Endothelial cell (in vitro differentiated cells): ENCODE data around the gene LIPG. TPM values are rescaled to one million over a fixed set of nuclear protein-coding genes. Genes with fewer than 3 reads are reported as not detected.

ENCODE experiments used
- DNase-seq: peaks from one replicate; pipeline ENCODE4 v3.0.0; 2021; ENCODE audit warnings: low spot score
- H3K27ac Mint-ChIP-seq: one replicate; pipeline ENCODE4 v1.8.0; 2021; ENCODE audit warnings: mixed read lengths, inconsistent platforms; ENCODE audit not compliant: unreplicated experiment
- H3K27me3 Mint-ChIP-seq: one replicate; pipeline ENCODE4 v1.8.0; 2021; ENCODE audit warnings: mild to moderate bottlenecking, moderate library complexity, mixed read lengths, inconsistent platforms; ENCODE audit not compliant: unreplicated experiment
- H3K36me3 Mint-ChIP-seq: one replicate; pipeline ENCODE4 v1.8.0; 2021; ENCODE audit warnings: mild to moderate bottlenecking, low read depth, mixed read lengths, inconsistent platforms; ENCODE audit not compliant: unreplicated experiment
- H3K4me1 Mint-ChIP-seq: one replicate; pipeline ENCODE4 v1.8.0; 2021; ENCODE audit warnings: mild to moderate bottlenecking, mixed read lengths, inconsistent platforms; ENCODE audit not compliant: unreplicated experiment
- H3K4me3 Mint-ChIP-seq: one replicate; pipeline ENCODE4 v1.8.0; 2021; ENCODE audit warnings: mild to moderate bottlenecking, mixed read lengths, inconsistent platforms; ENCODE audit not compliant: unreplicated experiment
- H3K9me3 Mint-ChIP-seq: one replicate; pipeline ENCODE4 v1.8.0; 2021; ENCODE audit warnings: mixed read lengths, inconsistent platforms; ENCODE audit not compliant: unreplicated experiment
- total RNA-seq: library from RNA; stranded (reverse); fragmentation: NEBNext Ultra II Directional; extraction: Animal tissue kit (Norgen Biotek cat#: 25700); gene quantifications from one replicate; pipeline ENCODE4 v1.2.1, GENCODE V29; 2021; ENCODE audit not compliant: unreplicated experiment
- TF ChIP-seq, protein P1 (sequence below): fragments of 200-600 bp; sonication (generic); IDR thresholded peaks from one replicate; pipeline ENCODE4 v1.5.0; 2021; ENCODE audit warnings: antibody characterized with exemption; ENCODE audit not compliant: unreplicated experiment

The LIPG gene
- total RNA-seq, 1 donor from 2014 or later, result 19.6 TPM

DNA sequence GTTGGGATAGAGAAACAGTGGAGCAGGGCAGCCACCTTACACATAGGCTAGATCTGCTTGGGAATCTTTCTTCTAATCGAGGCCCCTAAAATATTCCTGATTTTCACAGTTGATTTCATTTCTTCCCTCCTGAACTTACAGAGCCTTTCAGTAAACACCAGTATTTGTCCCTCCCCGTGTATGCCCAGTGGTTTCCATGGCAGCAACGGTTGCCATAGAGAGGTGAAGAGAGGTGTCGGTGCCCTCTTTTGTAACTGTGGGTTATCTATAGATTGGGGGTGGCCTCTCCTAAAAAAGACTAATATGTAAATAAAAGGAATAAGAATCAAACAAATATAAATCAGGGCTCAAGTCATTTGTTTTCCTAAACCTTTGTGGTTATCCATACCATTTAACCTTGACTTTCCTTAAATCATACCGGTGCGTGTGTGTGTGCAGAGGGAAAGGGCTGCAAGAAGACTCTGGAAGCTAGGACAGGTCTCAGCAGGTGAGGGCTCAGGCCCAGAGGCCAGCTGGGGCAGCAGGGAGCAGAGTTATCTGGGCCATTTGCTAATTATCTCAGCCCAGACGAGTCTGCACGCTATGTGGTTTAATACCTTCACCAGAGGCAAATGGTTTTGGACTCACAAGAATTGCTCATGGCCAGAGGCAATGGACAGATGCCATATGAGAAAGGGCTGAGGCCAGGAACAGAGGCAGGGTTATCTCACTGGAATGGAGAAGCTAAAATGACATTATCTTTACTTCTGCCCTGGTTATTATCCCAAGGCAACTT, 35.5 kb downstream of the LIPG start:
- DNase-seq, result no peak
- Mint-ChIP-seq H3K36me3 (peaks cover 4% of the 10 kb centered on the region), H3K27ac (no peak overlapping the region), H3K4me1 (no peaks in the 10 kb centered on the region), H3K4me3 (no peak overlapping the region), H3K9me3 (no peaks in the 10 kb centered on the region), H3K27me3 (peaks cover 1% of the 10 kb centered on the region)
- TF ChIP-seq, protein P1, sequence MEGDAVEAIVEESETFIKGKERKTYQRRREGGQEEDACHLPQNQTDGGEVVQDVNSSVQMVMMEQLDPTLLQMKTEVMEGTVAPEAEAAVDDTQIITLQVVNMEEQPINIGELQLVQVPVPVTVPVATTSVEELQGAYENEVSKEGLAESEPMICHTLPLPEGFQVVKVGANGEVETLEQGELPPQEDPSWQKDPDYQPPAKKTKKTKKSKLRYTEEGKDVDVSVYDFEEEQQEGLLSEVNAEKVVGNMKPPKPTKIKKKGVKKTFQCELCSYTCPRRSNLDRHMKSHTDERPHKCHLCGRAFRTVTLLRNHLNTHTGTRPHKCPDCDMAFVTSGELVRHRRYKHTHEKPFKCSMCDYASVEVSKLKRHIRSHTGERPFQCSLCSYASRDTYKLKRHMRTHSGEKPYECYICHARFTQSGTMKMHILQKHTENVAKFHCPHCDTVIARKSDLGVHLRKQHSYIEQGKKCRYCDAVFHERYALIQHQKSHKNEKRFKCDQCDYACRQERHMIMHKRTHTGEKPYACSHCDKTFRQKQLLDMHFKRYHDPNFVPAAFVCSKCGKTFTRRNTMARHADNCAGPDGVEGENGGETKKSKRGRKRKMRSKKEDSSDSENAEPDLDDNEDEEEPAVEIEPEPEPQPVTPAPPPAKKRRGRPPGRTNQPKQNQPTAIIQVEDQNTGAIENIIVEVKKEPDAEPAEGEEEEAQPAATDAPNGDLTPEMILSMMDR, result no peak

DNA sequence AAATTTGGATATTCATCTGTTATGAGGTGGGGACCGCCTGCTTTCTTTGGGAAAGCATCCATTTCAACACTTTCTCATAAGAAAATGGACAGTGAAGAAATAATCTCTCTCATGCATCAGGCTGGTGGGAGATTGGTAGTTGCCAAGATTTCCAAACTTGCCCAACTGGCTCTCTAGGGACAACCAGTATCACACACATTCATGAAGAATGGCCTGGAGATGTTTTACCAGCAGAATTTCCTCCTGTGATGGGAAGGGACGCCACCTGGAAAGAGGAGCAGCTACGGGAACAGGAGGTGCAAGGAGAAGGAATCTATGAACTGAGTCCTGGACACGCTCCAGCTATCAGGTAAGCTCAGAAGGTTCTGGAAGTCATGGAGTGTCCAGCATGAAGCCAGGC, 39.4 kb downstream of the LIPG start:
- H3K4me1 Mint-ChIP-seq, result no peaks in the 10 kb centered on the region
- TF ChIP-seq, protein P1, result no peak
- H3K27me3 Mint-ChIP-seq, result peaks cover 1% of the 10 kb centered on the region
- DNase-seq, result no peak
- H3K27ac Mint-ChIP-seq, result no peak overlapping the region
- no peaks in the 10 kb centered on the region for H3K9me3 Mint-ChIP-seq
- peaks cover 12% of the 10 kb centered on the region for H3K36me3 Mint-ChIP-seq
- no peak overlapping the region for H3K4me3 Mint-ChIP-seq

DNA sequence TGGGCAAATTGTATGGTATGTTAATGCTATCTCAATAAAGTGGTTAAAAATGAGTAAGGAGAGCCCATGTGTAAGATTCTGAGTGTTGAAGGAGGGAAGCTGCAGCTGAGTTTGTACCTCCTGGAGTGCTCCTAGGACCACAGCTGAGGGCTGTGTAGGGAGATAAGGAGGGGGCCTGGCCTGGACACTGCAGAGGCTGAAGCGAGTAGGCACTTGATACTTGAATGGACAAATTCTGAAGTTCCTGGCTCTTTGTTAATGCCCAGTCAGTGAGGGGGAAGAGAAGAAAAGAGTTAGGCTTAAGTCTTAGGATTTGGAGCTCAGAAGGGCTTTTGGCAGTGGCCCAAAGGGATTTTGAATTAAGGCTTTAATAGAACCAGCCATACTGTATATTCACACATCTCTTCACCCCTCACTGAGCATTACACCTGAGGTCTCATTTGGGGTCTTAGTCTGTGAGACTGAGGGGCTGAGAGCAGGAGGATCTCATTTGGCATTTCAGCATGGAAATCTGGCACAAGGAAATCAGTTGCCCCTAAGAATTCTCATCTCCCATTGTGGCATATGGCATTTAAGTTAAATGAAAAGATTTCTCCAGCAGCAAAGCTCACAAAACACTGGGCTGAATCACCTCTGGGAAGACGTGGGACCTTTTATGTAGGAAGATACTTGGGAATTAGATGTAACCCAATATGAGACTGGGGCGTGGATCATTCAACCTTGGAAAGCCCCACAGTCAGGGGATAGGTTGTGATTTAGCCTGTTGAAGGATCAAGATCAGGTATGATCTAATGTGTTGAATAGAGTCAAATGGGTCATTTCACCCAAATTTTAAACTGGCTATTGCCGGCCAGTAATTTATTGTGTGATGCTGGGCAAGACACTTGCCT, 46.8 kb downstream of the LIPG start:
- Mint-ChIP-seq H3K4me1 (peaks cover 12% of the 10 kb centered on the region), H3K4me3 (no peak overlapping the region), H3K27me3 (peaks cover 3% of the 10 kb centered on the region), H3K36me3 (peaks cover 8% of the 10 kb centered on the region), H3K27ac (no peak overlapping the region), H3K9me3 (no peaks in the 10 kb centered on the region)
- TF ChIP-seq, protein P1, result no peak
- DNase-seq, result no peak

DNA sequence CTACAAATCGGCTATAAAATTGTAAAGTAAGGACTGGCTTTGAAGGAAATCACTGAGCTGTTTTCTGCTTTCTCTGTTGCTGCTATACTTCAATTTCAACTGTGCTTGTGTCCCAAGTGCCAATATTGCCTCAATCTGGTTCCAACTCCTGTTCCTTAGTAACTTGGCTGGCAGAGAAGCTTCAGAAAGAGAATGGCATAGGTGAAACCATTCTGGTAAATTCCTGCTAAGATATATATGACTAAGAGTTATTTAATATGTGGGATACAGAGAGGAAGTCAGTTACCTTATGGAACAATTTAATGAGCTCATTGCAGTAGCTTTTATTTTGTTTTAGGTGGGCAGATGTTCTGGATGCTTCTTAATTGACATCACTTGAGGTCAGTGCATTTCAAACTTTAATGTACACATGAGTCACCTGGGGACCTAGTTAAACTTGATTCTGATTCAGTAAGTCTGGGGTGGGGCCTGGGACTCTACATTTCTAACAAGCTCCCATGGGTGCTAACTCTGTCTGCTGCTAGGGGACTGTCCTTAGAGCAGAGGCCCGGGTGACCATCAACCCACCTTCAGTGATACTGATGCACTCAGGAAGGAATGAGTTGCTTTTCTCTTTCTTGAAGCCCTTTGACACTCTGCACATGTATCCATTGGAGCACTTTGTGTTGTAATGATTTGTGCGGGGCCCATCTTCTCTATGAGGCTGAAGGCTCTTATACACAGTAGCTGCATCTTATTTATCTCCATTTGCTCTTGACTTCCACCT, 47.6 kb downstream of the LIPG start:
- Mint-ChIP-seq H3K36me3 (peaks cover 8% of the 10 kb centered on the region), H3K27me3 (peaks cover 3% of the 10 kb centered on the region), H3K27ac (no peak overlapping the region), H3K9me3 (no peaks in the 10 kb centered on the region), H3K4me1 (peaks cover 12% of the 10 kb centered on the region), H3K4me3 (no peak overlapping the region)
- no peak for DNase-seq
- TF ChIP-seq, protein P1, result no peak
